WI38 (cell line): Measurements from ENCODE around the gene AQP1.

ENCODE experiments used
- H3K4me3 ChIP-seq: 2 replicates; pipeline ENCODE4 v1.5.1; 2011; ENCODE audit warnings: low read depth, mild to moderate bottlenecking, control low read depth, low read length
- CTCF ChIP-seq: IDR thresholded peaks from 2 replicates; pipeline ENCODE4 v1.5.1; 2012; ENCODE audit warnings: low read depth, mild to moderate bottlenecking, control low read depth, low read length

Gene AQP1

GRCh38 chr7:30950197-30950596 is 38.5 kb downstream of the AQP1 start:
- no peak overlapping the region for H3K4me3 ChIP-seq
- no peak for TF ChIP-seq CTCF

GRCh38 chr7:30954914-30955313 is 43.3 kb downstream of the AQP1 start:
- no peak overlapping the region for H3K4me3 ChIP-seq
- TF ChIP-seq CTCF: no peak

GRCh38 chr7:30956704-30957103 is 45.1 kb downstream of the AQP1 start:
- no peak overlapping the region for H3K4me3 ChIP-seq
- TF ChIP-seq CTCF: no peak

- no peak within 1 kb of the TSS for H3K4me3 ChIP-seq
- no peak for TF ChIP-seq CTCF
These were observed 52.2 kb downstream of the AQP1 start, which contains the start of gene GHRHR for GRCh38 chr7:30963842-30964241. Gene GHRHR (plus strand): TSS chr7:30963953. CDS start chr7:30964069, 116 bp downstream.

- TF ChIP-seq CTCF: no peak
- H3K4me3 ChIP-seq: no peak overlapping the region
These were observed 53.7 kb downstream of the AQP1 start for GRCh38 chr7:30965372-30965771.

- H3K4me3 ChIP-seq: no peak overlapping the region
- TF ChIP-seq CTCF: no peak
These were observed 54.2 kb downstream of the AQP1 start for GRCh38 chr7:30965883-30966282.

GRCh38 chr7:30968294-30968693 is 56.6 kb downstream of the AQP1 start:
- no peak overlapping the region for H3K4me3 ChIP-seq
- no peak for TF ChIP-seq CTCF
